GM19043 (cell line): Measurements from ENCODE around the gene CXCL16.
A peak's percentile ranks its signal among the peaks of the same experiment; 100 is the strongest.
"Not testable (repeated sequence)": the region's sequence is repeated elsewhere in the genome, so short reads cannot be mapped to it uniquely, and the experiment has no call there.

Experiments used
- ATAC-seq: cut with Tn5 transposase; IDR thresholded peaks from one replicate; pipeline ENCODE4 v1.9.1; 2021; ENCODE audit warnings: low read depth; ENCODE audit not compliant: unreplicated experiment

CXCL16 gene

DNA sequence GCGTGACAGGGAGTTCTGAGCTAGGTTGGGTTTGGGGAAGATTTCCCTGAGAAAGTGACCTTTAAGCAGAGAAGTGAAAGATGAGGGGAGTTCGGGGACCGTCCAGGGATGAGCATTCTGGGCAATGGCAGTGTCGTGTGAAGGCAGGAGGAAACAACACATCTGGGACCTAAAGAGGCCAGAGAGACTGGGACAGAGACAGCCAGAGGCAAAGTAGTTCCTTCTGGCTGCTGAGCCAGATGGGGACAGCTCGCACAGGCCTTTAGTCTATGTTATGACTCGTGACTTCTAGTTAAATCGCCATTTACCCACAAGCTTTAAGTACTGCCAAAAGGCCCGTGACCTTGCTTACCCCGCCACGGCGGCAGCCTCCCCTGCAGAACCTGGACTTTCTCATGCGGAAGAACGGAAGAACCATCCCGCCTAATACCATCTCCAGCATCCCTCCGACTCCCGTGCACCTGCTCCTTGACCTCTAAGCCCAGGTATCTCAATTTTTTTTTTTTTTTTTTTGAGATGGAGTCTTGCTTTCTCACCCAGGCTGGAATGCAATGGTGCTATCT is 17.0 kb downstream of the CXCL16 start:
- ATAC-seq, result no peak

DNA sequence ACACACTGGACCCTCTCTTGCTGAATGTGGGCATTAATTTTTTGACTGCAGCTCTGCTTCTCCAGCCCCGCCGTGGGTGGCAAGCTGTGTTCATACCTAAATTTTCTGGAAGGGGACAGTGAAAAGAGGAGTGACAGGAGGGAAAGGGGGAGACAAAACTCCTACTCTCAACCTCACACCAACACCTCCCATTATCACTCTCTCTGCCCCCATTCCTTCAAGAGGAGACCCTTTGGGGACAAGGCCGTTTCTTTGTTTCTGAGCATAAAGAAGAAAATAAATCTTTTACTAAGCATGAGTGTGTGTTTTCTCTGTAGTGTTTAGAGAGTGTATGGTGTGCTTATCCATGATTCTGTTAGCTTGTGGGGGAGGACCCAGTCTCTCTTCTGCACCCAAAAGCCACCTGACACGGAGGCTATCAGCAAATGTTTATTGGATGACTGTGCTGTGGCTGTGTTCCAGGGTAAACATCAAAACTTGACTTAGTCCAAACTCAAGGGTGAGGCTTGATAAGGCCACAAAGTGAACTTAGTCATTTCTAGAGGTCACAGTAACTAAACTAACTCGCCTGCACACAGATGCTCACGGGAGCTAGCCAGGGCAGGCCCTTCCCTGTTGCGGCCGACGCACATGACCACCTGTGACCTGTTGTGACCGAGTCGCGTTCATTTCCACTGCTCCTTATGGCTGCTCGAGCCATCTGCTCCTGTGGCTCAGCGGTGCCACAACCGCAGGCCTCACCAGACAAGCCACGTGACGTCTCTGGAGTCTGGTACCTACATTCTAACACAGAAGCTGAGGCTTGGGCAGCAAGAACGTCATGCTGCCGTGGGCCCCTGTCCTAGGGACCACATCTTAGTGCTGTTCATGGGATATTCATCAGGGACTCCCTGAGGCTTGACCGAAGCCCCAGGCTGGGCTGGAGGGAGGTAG is 18.3 kb downstream of the CXCL16 start:
- ATAC-seq, result no peak

DNA sequence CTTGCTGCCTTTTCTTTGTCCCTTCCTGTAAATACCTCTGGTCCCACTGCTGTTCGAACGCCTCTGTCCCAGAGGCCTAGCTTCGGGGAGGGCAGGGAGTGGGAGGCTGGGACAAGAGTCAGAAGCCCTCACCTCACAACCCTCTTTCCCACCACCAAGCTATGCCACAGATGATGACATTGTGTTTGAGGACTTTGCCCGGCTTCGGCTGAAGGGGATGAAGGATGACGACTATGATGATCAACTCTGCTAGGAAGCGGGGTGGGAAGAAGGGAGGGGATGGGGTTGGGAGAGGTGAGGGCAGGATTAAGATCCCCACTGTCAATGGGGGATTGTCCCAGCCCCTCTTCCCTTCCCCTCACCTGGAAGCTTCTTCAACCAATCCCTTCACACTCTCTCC is 18.9 kb downstream of the CXCL16 start:
- ATAC-seq, result no peak

DNA sequence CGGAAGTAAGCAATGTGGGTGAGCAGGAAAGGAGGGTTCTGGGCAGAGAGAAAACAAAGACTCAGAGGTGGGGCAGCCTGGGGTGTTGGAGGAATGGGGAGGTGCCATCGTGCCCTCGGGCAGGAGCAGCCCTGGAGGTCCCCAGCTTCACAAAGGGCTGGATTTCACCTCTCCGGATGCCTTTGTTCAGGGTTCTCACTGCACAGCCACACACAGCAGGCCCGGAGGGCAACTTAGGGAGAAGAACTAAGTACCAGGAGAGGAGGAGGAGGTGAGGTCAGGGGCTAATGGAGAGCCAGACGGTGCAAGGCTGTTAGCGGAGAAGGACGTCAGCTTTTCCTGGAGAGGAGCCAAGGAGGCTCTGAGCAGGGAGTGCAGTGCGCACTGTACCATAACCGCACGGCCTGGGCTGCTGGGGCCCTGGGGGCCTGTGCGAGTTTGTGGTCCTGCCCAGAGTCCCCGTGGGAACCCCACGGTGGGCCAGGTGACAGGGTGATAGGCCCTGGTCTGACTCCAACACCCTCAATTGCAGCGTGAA is 20.0 kb downstream of the CXCL16 start:
- no peak for ATAC-seq

DNA sequence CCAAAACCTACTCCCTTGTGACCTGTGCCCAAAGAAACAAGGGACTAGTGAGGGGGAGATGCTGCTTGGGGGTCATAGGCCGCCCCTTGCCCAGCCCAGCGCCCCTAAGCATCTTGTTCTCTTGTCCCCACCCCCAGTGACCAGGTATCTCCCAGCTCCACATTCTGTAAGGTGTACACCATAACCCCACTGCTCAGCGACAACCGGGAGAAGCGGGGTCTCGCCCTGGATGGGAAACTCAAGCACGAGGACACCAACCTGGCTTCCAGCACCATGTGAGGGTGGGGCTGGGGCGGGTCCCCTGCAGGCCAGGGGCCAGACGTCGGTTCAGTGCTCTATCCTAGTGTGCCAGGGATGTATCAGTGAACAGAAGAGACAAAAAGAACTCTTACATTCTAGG is 20.6 kb downstream of the CXCL16 start:
- ATAC-seq, result no peak

DNA sequence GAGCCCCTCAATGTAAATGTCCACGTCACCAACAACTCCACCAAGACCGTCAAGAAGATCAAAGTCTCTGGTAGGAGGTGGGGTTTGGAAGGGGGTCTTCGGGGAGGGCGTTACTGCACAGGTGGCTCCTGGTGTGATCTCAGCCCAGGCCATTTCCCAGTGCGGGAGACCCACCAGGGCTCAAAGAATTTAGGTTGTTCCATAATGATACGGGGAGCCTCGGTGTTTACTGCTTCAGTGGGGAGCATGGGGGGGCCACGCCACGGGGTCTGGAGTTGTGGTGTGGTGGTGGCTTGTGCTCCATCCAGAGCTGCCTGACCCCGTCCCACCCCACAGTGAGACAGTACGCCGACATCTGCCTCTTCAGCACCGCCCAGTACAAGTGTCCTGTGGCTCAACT is 21.5 kb downstream of the CXCL16 start:
- no peak for ATAC-seq

DNA sequence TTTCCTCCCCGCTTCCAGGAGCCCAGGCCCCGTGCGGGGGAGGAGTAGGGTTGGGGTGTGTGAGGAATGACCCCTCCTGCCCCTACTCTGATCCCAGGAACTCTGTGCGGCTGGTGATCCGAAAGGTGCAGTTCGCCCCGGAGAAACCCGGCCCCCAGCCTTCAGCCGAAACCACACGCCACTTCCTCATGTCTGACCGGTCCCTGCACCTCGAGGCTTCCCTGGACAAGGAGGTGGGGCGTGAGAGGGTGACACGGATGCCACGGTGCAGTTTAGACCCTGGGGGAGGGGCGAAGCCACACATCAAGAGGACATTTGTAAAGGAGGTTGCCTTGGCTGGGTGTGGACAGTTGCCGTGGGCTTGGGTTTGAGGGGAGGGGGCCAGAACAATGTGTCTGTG is 21.9 kb downstream of the CXCL16 start:
- ATAC-seq, result no peak

DNA sequence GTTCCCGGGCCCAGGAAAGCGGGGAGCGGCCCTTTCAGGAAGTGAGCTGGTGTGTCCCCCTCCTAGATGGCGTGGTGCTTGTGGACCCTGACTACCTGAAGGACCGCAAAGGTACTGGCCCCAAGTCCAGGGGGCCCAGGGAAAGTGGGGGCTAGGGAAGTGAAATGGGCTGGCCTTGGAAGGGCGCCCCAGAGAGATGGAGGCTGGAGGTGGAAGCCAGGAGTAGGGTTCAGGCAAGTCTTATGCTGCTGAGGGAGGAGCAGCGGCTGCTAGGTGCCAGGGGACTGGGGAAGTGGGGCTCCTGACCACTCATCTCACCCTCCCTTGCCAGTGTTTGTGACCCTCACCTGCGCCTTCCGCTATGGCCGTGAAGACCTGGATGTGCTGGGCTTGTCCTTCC is 23.6 kb downstream of the CXCL16 start:
- no peak for ATAC-seq

DNA sequence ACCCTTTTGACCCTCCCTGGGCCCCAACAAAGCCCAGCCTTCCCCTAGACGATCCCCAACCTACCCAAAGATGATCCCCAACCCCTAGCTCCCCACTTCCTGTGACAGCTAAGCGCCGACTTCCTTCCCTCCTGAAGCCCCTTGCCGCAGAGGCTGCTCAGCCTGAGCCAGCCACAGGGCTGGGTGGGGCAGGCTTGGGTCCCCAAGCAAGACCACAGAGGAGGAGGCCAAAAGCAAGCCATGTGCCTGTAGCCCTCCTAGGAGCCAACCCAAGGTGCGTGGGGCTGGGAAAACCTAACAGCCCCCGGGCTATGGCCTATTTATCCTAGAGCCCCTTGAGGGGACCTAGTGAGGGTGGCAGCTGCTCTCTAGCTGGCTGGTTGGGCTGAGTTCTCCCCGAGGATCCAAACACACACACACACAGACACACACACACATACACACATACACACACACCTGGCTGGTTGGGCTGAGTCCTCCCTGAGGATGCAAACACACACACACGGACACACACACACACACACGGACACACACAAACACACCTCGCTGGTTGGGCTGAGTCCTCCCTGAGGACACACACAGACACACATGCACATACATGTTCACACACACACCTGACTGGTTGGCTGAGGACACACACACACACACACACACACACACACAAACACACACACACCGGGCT is 24.5 kb downstream of the CXCL16 start:
- no peak for ATAC-seq

DNA sequence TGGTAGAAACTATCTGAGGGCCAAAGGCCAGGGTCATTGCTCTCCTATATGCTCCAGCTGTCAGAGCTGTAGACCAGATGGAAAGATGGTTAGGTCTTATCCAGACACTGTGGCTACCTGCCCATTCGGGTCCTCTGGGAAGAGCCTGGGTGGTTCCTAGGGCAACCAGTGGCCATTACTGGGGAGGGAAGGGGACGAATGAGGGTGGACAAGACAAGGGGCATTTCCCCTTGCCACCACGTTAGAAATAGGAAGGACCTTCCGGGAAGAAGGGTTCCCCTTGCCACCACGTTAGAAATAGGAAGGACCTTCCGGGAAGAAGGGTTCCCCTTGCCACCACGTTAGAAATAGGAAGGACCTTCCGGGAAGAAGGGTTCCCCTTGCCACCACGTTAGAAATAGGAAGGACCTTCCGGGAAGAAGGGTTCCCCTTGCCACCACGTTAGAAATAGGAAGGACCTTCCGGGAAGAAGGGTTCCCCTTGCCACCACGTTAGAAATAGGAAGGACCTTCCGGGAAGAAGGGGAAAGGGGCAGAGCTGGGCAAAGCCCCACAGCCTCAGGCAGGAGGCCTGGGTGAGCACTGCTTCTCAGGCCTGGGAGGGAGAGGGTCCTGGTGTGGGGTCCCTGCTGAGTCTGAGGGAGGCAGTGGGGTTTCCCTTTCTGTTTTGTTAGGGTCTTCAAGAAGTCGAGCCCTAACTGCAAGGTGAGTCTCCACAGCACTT is 25.2 kb downstream of the CXCL16 start:
- ATAC-seq, result not testable (repeated sequence)

DNA sequence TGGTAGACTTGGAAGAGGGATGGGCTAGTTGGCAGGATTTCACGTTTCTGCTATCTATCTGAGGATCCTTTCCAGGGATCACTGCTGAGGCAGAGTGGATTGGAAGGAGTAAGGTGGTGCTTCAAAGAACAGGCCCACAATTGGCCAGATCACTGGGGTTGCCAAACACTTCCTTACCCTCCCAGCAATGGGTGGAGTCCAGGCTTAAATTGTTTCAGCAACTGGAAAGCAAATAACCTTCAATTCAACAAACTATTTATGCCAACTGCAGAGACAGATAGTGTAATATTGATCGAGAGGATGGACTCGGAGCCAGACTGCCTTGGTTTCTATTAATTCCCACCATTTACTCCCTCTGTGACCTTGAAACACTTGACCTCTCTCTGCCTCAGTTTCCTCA is 27.2 kb downstream of the CXCL16 start:
- ATAC-seq, result no peak

DNA sequence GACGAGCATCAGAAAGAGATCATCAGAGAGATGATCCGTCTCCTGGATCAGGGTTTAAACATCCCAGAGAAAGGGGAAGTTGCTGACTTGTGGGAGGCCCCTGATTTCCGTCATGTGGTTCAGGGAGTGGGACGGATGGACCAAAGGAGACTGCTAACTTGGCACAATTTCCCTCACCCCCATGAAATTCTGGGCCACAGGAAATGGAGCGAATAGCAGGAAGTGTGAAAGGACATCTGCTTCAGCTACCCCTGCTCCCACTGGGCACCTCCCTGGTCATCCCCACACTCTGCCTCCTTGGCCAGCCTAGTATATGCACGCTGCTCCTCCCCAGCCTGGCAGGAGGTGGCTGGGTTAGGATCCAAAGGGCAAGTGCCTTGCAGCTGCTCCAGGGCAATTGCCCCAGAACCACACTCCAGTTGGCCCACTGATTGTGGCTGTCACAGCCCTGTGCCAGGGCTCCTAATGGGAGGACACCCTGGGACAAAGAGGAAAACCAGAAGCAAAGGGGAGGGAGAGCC is 28.0 kb downstream of the CXCL16 start:
- ATAC-seq, result no peak

DNA sequence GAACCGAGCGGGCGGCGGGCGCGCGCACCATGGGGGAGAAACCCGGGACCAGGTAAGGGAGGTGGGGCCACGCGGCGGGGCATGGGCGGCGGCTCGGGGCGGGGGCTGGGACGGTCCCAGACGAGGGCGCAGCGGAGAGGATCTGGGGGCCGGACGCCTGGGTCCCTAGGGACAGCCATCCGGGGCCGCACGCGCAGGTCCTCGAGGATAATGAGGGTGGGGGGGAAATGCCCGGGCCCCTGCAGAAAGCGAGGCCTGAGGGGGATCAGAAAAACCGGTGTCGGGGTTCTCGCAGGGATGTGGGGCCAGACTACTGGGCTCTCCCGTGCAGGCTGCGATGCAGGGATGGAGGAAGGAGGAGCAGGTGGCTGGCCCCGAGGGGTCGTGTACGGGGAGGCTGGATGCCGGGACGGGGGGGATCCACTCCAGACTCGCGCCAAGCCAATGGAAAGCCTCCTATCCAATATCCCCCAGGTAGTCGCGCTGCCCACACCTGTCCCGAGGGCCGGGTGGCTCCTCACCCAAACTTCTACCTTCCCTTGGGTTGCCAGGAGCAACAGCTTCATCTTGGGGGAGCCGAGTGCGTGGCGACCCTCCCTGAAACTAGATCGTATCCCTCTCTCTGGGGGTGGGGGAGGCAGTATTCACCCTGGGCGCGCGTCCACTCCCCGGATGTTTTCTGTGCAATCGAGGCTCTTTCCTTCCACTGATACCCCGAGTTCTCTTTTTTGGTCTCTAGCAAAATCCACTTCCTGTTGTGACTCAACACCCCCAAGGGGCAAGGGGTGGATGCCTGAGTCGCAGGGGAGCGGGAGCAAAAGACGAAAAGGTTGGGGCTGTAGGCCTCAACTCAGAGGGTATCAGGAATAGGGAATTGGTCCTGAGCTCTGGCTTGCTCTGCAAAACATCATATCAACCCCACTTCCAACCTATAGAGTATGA is 28.8 kb downstream of the CXCL16 start:
- ATAC-seq, result no peak

DNA sequence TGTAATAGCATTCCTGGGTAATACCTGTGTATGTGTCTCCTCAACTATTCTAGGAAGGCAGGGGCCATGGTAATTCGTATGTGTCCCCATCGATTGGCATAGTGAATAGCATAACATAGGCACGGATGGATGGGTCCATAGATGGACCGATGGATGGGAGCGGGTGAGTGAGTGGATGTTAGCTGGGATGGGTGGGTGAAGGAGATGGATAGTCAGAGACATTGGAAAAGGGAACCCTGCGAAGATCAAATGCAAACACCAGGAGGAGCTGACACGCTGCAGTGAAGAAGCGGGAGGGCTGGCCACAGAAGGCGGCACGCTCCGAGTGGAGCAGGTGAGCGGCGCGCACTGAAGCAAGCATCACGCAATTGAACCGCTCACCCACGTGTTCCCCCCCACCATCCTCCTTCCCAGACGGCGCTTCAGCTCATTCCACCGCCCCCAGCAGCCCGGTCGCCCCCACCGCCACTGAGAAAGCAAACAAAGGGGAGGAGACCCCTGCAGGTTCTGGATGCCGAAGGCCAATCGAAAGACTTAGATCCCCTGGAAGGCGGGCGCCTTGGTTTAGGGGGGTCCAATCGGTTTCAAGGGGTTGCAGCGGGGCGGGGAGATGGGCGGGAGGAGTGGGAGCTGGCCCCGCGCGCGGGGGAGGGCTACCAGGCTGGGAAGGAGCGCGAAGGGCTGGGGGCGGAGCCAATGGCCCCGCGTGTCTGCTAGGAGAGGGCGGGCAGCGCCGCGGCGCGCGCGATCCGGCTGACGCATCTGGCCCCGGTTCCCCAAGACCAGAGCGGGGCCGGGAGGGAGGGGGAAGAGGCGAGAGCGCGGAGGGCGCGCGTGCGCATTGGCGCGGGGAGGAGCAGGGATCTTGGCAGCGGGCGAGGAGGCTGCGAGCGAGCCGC is 29.7 kb downstream of the CXCL16 start, which contains the start of gene ARRB2:
TSS of gene ARRB2 (plus strand) at position 839 of the 899 bp plus-strand sequence. CDS start 90 bp downstream, outside the sequence.
- ATAC-seq, result peak; percentile 67

DNA sequence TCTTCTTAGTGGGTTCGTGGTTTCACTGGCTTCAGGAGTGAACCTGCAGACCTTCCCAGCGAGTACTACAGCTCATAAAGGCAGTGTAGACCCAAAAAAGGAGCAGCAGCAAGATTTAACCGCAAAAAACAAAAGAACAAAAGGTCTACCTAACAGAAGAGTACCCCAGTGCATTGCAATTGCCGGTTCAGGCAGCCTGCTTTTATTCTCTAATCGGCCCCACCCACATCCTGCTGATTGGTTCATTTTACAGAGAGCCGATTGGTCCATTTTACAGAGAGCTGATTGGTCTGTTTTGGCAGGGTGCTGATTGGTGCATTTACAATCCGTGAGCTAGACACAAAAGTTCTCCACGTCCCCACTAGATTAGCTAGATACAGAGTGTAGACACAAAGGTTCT is 31.3 kb downstream of the CXCL16 start:
- no peak for ATAC-seq

DNA sequence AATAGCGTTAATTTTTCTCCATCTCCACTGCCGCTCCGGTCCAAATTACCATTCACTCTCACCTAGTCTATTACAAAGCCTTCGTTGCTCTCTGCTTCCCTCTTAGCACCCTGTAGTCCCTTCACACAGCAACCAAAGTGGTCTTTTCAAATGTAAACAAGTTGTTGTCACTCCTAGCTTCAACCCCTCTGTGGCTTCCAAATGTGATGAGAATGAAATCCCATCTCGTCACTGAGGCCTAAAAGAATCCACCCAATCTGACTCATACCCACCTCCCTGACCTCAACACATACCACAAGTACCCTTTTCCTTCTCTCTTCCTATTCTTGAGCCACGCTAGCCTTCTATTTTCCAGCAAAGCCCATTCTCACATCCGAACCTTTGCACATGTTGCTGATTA is 33.6 kb downstream of the CXCL16 start:
- no peak for ATAC-seq

DNA sequence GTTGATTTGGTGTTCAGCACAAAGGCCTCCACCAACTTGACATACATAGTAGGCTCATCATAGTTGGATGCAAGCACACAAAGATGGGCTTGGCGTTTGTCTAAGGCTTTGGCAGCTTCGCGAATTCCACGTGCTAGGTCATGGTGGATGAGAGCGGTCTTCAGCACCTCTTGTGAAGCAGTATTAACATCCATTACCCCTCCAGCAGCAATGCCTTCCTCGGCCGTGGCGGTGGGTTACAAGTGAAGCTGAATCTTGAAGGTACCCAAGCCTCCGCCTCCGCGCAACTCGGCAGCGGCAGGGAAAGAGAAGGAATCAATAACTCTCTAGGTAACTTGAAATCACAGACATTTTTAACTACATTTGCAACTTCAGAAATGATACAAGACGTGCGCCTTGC is 34.7 kb downstream of the CXCL16 start:
- no peak for ATAC-seq

DNA sequence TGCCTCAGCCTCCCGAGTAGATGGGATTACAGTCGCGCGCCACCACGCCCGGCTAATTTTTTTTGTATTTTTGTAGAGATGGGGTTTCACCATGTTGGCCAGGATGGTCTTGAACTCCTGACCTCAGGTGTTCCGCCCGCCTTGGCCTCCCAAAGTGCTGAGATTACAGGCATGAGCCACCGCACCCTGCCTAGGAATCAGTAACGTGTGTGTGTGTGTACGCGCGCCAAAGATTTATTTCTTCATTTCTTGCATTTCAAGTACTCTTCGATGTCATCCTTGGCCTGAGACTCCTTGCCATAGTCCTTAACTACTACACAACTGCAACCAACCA is 35.2 kb downstream of the CXCL16 start:
- not testable (repeated sequence) for ATAC-seq
